Stimulated activated memory B cell treated with anti-CD40 and anti-IgM and Interleukin-4, amounts not matched to agents 10 μg/mL and 1 μg/mL and 100 μg/mL, for 72 hours (primary cell): Measurements from ENCODE around the gene P2RX6.
"Not testable (repeated sequence)": the region's sequence is repeated elsewhere in the genome, so short reads cannot be mapped to it uniquely, and the experiment has no call there.

Source experiments
- ATAC-seq: fragments of 150-1000 bp; cut with Tn5 transposase; 2 replicates; pipeline ENCODE4 v1.10.0; 2021
- H3K27ac Mint-ChIP-seq: one replicate; pipeline ENCODE4 v1.8.0; 2022; ENCODE audit warnings: mild to moderate bottlenecking, mixed read lengths
- H3K27me3 Mint-ChIP-seq: one replicate; pipeline ENCODE4 v1.8.0; 2022; ENCODE audit warnings: mixed read lengths
- H3K36me3 Mint-ChIP-seq: one replicate; pipeline ENCODE4 v1.8.0; 2022; ENCODE audit warnings: mixed read lengths
- H3K4me1 Mint-ChIP-seq: one replicate; pipeline ENCODE4 v1.8.0; 2022; ENCODE audit warnings: mixed read lengths
- H3K4me3 Mint-ChIP-seq: one replicate; pipeline ENCODE4 v1.8.0; 2022; ENCODE audit warnings: mild to moderate bottlenecking, moderate library complexity, mixed read lengths
- H3K9me3 Mint-ChIP-seq: one replicate; pipeline ENCODE4 v1.8.0; 2022; ENCODE audit warnings: mixed read lengths

P2RX6 gene

GRCh38 chr22:21014726-21015465, at the start of gene P2RX6:
Gene P2RX6 (plus strand): TSS chr22:21015165. CDS start chr22:21015175, 10 bp downstream.
- no peak for ATAC-seq
- Mint-ChIP-seq H3K36me3 (no peaks in the 10 kb centered on the region), H3K27me3 (no peaks in the 10 kb centered on the region), H3K9me3 (no peaks in the 10 kb centered on the region), H3K27ac (peak within 1 kb of the TSS; percentile 82), H3K4me3 (peak within 1 kb of the TSS; percentile 85), H3K4me1 (peaks cover 31% of the 10 kb centered on the region)

DNA sequence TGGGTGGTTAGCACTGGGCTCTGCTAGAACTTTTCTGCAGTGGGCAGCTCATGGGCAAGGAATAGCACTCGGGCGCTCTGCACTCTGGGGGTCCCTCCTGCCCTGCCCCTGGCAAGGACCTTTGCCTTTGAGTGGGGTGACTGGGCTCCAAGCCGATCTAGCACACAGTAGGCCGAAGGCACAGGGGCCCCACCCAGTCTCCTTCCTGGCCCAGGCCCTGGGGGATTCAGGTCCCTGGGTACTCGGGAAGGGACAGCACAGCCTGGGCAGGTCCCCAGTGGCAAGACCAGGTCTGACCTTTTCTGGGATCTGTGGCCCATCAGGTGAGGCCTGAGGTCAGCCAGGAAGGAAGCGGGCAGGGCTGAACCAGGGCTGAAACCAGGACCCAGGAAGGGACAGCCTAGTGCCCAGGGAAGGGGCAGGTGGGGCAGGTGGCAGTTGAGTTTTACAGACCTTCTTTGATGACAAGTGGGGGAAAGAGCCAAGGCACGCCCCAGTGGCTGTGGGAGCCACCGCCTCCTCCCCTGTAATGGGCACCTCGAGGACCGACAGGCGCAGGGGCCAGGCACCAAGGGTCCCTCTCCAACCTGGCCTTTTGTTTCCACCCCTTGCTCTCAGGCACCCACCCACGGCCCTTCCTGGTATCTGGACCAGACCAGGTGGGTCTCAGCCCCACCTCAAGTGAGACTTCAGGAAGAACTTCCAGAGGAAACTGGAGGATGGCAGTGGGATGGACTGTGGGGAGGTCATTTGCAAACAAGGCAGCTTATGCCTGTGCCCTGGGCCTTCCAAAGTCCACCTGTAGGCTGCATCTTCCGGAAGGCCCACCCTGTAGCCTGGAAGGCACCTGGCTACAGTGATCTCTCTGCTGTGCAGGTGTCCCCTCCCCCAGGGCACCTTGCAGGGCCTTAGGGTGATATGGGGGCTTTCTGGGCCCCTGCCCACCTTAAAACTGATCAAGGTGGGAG, 48.8 kb upstream of the P2RX6 start:
- H3K4me1 Mint-ChIP-seq, result peaks cover 66% of the 10 kb centered on the region
- H3K27me3 Mint-ChIP-seq, result no peaks in the 10 kb centered on the region
- no peak for ATAC-seq
- no peaks in the 10 kb centered on the region for H3K36me3 Mint-ChIP-seq
- peak overlapping the region; percentile 68 for H3K4me3 Mint-ChIP-seq
- no peaks in the 10 kb centered on the region for H3K9me3 Mint-ChIP-seq
- H3K27ac Mint-ChIP-seq, result peak overlapping the region; percentile 30

GRCh38 chr22:20966883-20967696, 47.9 kb upstream of the P2RX6 start, which contains the start of gene AIFM3:
Gene AIFM3 (plus strand): TSS chr22:20967255. CDS start chr22:20967945, 690 bp downstream.
- Mint-ChIP-seq H3K27me3 (no peaks in the 10 kb centered on the region), H3K9me3 (no peaks in the 10 kb centered on the region), H3K36me3 (no peaks in the 10 kb centered on the region), H3K4me3 (no peak within 1 kb of the TSS), H3K27ac (peak within 1 kb of the TSS; percentile 72), H3K4me1 (peaks cover 67% of the 10 kb centered on the region)
- peak; percentile 14 for ATAC-seq

DNA sequence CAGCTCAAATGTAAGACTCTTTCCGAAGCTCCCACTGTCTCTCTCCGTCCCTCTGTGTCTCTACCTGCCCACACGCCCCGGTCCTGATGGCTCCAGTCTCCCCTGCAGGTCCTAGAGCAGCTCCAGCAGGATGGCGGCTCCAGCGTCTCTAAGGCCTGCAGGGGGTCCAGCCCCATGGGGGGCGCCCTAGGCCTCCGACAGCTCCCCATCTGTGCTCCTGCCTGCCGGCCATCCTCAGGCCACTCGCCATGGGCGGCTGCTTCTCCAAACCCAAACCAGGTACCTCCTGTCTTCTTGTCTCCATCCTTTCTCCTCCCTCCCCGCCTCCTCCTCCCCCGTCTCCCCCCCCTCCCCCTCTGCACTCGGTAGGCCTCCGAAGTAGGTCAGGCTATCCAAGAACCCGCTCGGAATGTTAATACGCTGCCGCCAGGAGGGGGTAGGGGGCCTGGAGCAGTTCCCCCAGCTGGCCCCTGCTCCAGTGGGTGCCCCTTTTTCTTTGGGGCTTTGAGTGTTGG, 47.2 kb upstream of the P2RX6 start:
- no peak for ATAC-seq
- Mint-ChIP-seq H3K4me1 (peaks cover 68% of the 10 kb centered on the region), H3K4me3 (no peak overlapping the region), H3K27me3 (no peaks in the 10 kb centered on the region), H3K9me3 (no peaks in the 10 kb centered on the region), H3K27ac (peak overlapping the region; percentile 72), H3K36me3 (no peaks in the 10 kb centered on the region)

GRCh38 chr22:20968281-20968977, 46.5 kb upstream of the P2RX6 start:
- no peaks in the 10 kb centered on the region for H3K27me3 Mint-ChIP-seq
- peak; percentile 60 for ATAC-seq
- H3K36me3 Mint-ChIP-seq, result no peaks in the 10 kb centered on the region
- H3K4me1 Mint-ChIP-seq, result peaks cover 70% of the 10 kb centered on the region
- H3K27ac Mint-ChIP-seq, result peak overlapping the region; percentile 72
- H3K9me3 Mint-ChIP-seq, result no peaks in the 10 kb centered on the region
- H3K4me3 Mint-ChIP-seq, result no peak overlapping the region

DNA sequence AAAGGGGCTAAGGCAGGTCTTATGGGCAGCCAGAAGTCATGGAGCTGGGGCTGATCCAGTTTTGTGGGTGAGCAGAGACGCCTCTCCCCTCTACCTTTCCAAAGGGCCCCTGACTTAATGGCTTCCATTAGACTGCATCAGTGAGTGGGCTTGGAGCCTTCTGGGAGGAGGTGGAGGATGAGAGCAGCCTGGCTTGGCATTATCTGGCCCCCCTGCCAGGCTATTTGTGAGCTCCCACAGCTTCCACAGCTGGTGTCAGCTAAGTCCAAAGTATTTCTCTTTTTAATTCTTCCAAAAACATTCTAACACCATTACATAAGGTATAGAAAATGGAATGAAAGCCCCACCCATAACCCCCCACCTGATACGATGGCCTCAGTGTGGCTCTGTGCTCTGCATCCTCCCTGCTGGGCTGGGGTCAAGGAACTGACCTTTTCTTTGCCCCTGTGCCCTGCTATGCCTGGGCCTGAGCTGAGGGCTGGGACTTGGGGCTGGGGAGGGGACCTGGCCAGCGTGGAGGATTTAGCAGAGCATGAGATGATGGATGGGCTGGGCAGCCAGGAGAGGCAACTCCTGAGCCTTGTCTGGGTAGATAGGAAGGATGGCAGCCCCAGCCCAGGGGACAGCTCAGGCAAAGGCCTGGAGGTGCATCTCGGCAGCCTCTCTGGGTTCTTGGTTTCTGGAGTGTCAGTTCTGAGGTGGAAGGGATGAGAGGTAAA, 43.9 kb upstream of the P2RX6 start:
- Mint-ChIP-seq H3K9me3 (no peaks in the 10 kb centered on the region), H3K27ac (no peak overlapping the region), H3K36me3 (no peaks in the 10 kb centered on the region), H3K27me3 (no peaks in the 10 kb centered on the region), H3K4me3 (no peak overlapping the region), H3K4me1 (peaks cover 48% of the 10 kb centered on the region)
- no peak for ATAC-seq

- H3K36me3 Mint-ChIP-seq, H3K9me3 Mint-ChIP-seq, H3K27ac Mint-ChIP-seq, H3K27me3 Mint-ChIP-seq, H3K4me3 Mint-ChIP-seq, ATAC-seq: not testable (repeated sequence)
- peaks cover 41% of the 10 kb centered on the region for H3K4me1 Mint-ChIP-seq
These were observed 42.8 kb upstream of the P2RX6 start for GRCh38 chr22:20972014-20972694.

DNA sequence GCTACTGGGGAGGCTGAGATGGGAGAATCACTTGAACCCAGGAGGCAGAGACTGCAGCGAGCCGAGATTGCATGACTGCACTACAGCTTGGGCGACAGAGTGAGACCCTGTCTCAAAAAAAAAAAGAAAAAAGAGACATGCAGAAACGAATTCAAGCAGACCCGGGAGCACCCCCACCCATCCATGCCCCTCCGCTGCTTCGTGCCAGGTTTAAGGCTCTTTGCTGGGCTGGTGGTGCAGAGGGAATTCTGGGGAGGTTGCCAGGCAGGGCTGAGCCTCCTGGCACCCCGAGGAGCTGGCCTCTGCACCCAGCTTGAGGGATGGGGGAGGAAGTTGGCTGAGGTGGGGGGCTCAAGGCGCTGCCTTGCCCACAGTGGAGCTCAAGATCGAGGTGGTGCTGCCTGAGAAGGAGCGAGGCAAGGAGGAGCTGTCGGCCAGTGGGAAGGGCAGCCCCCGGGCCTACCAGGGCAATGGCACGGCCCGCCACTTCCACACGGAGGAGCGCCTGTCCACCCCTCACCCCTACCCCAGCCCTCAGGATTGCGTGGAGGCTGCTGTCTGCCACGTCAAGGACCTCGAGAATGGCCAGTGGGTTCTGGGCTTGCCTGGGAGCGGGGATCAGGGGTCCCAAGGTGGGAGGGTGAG, 41.9 kb upstream of the P2RX6 start:
- H3K36me3 Mint-ChIP-seq, result no peaks in the 10 kb centered on the region
- ATAC-seq, result no peak
- no peak overlapping the region for H3K4me3 Mint-ChIP-seq
- H3K9me3 Mint-ChIP-seq, result no peaks in the 10 kb centered on the region
- H3K4me1 Mint-ChIP-seq, result peaks cover 32% of the 10 kb centered on the region
- H3K27ac Mint-ChIP-seq, result no peak overlapping the region
- no peaks in the 10 kb centered on the region for H3K27me3 Mint-ChIP-seq

DNA sequence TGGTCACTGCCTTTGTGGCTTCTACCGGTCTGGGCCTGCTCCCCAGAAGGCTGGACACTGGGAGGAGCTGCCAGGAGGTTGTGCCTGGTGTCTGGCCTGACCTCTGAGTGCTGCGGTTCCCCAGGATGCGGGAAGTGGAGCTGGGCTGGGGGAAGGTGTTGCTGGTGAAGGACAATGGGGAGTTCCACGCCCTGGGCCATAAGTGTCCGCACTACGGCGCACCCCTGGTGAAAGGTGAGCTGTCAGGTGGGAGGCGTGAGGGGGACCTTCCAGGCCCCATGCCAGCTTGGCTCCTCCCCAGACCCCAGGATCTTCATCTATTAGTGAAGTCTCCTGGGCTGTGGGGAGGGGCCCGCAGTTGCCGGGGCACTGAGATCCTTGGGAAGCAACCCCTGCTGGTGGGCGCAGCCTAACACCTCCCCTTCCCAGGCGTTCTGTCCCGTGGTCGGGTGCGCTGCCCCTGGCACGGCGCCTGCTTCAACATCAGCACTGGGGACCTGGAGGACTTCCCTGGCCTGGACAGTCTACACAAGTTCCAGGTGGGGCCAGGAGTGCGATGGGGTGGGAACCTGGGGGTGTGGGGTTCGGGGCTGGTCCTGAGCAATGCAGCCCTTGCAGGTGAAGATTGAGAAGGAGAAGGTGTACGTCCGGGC, 41.2 kb upstream of the P2RX6 start:
- no peak overlapping the region for H3K4me3 Mint-ChIP-seq
- no peaks in the 10 kb centered on the region for H3K9me3 Mint-ChIP-seq
- H3K36me3 Mint-ChIP-seq, result peaks cover under 1% of the 10 kb centered on the region
- peaks cover 26% of the 10 kb centered on the region for H3K4me1 Mint-ChIP-seq
- no peaks in the 10 kb centered on the region for H3K27me3 Mint-ChIP-seq
- H3K27ac Mint-ChIP-seq, result no peak overlapping the region
- ATAC-seq, result no peak

DNA sequence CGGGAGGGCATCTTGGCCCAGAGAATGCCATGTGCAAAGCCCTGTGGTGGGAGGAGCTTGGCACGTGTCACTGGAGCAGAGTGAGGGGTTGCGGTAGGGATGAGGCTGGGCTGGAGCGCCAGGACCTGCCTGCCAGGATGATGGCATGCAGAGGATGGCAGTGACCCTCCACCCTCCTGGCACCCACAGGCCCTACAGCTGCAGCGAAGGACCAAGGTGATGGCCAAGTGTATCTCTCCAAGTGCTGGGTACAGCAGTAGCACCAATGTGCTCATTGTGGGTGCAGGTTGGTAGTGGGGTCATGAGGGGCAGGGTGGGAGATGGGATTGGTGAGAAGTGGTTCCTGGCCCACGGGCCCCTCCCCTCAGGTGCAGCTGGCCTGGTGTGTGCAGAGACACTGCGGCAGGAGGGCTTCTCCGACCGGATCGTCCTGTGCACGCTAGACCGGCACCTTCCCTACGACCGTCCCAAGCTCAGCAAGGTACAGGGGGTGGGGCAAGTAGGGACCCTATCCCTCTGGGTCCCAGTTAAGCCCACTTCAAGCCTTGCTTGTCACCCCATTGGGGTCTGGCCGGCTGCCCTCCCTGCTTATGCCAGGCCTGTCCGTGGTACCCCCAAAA, 40.5 kb upstream of the P2RX6 start:
- Mint-ChIP-seq H3K27me3 (no peaks in the 10 kb centered on the region), H3K9me3 (peaks cover 3% of the 10 kb centered on the region), H3K36me3 (peaks cover 5% of the 10 kb centered on the region), H3K4me3 (no peak overlapping the region), H3K4me1 (peaks cover 26% of the 10 kb centered on the region), H3K27ac (no peak overlapping the region)
- no peak for ATAC-seq

DNA sequence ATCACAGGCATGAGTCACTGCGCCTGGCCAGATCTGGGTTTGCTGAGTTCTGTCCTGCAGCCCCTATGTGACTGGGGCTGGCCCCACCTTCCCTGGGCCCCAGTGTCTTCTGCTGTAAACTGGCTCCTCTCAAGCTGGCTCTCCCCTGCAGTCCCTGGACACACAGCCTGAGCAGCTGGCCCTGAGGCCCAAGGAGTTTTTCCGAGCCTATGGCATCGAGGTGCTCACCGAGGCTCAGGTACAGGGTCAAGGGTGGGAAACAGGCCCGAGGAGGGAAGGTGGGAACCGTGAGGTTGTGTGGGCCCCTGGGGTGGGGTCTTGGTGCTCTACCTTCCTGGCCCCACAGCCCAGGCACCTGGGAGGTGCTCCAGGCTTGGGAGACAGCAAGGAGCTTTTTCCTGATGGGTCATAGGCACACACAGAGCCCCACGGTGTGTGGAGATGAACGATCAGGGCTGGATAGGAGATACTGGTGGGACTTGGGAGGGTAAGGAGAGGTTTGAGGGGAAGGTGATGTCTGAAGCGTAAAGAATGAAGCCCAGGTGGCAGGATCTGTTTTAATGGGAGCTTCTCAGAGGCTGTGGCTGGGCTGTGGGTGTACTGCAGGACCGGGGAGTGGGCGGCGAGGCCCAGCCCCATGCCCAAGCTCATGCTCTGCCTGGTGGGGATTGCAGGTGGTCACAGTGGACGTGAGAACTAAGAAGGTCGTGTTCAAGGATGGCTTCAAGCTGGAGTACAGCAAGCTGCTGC, 39.2 kb upstream of the P2RX6 start:
- Mint-ChIP-seq H3K27ac (no peak overlapping the region), H3K4me1 (peaks cover 35% of the 10 kb centered on the region), H3K27me3 (no peaks in the 10 kb centered on the region), H3K4me3 (no peak overlapping the region), H3K9me3 (peaks cover 3% of the 10 kb centered on the region), H3K36me3 (peaks cover 5% of the 10 kb centered on the region)
- no peak for ATAC-seq
